ENCODE results near the gene LYG1. TPM values are rescaled to one million over a fixed set of nuclear protein-coding genes. Genes with fewer than 3 reads are reported as not detected.
A peak's percentile ranks its signal among the peaks of the same experiment; 100 is the strongest.

Gene LYG1
- total RNA-seq, 1 experiment from 2014 or later, result 0.42 TPM

DNA sequence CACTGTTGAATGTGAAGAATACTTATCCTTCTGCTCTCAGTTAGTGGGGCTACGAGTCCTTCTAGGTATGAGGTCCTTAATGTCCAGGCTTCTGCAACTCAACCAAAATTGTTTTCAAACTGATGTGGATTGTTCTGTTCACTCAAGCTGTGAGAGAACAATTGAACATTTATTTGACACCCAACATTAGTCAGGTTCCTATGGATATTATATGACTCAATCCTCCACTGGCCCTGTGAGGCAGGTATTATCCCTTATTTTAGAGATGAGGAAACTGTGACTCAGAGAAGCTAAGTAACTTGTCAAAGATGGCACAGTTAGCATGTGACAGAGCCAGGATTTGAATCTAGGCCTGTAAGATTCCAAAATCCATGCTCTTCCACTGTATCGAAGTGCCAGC lies 44.3 kb downstream of the LYG1 start:
- H3K9me3 Mint-ChIP-seq (ENCODE audit: unreplicated experiment), result peaks cover 8% of the 10 kb centered on the region
- H3K27ac Mint-ChIP-seq (ENCODE audit: low read depth, unreplicated experiment), result no peak overlapping the region
- ChIA-PET CTCF (no interaction called here), POLR2A (no interaction called here)
- H3K4me1 Mint-ChIP-seq (ENCODE audit: insufficient read depth, unreplicated experiment), result no peaks in the 10 kb centered on the region
- intact Hi-C loops (cut with micrococcal nuclease), result no loop called here
- no TSS peak for BruUV-seq (replicated peaks)
- peak; percentile 39 for DNase-seq (ENCODE audit: unreplicated experiment)
- no peaks in the 10 kb centered on the region for H3K36me3 Mint-ChIP-seq (ENCODE audit: insufficient read depth, unreplicated experiment)
- TF ChIP-seq, protein P1, sequence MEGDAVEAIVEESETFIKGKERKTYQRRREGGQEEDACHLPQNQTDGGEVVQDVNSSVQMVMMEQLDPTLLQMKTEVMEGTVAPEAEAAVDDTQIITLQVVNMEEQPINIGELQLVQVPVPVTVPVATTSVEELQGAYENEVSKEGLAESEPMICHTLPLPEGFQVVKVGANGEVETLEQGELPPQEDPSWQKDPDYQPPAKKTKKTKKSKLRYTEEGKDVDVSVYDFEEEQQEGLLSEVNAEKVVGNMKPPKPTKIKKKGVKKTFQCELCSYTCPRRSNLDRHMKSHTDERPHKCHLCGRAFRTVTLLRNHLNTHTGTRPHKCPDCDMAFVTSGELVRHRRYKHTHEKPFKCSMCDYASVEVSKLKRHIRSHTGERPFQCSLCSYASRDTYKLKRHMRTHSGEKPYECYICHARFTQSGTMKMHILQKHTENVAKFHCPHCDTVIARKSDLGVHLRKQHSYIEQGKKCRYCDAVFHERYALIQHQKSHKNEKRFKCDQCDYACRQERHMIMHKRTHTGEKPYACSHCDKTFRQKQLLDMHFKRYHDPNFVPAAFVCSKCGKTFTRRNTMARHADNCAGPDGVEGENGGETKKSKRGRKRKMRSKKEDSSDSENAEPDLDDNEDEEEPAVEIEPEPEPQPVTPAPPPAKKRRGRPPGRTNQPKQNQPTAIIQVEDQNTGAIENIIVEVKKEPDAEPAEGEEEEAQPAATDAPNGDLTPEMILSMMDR (IDR thresholded peaks at IDR 0.05; ENCODE audit: unreplicated experiment), result no peak
- H3K27me3 Mint-ChIP-seq (ENCODE audit: insufficient read depth, unreplicated experiment), result no peaks in the 10 kb centered on the region
- no peak overlapping the region for H3K4me3 Mint-ChIP-seq (ENCODE audit: unreplicated experiment)

DNA sequence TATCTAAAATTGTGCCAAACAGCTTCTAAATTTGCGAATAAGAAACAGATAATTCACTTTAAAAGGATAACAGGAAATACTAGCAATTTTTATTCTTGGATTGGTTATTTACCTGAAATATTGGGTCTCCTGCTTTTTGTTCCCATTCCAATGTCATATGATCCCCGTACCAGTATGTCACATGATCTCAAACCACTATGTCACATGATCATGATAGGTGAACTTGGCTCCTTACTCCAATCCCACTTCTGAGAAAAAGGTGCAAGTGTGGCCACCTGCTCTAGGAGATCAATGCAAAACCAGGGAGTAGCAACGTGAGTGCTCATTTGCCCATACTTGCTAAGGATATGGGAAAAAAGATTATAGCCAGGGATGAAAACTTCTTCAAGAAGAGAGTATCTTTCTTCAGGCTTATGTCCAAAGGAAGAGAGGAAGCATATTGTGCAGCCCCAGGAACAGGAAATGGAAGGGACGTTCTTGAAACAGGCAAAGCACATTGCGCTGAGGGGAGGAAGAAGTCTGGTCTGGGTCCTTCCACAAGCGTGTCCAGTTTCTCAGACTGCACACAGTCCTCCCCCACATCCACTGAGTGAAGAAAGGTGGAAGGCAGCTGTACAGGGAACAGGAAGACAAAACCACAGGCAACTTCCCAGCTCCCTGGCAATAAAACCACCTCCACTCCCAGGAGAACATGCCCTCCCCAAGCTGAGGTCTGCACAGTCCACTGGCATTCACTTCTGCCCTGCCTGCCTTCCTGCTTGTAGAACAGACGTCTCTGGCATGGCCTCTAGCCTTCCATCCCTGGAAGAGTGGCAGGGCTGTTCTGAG lies 45.3 kb downstream of the LYG1 start, which contains the start of gene LYG2:
Gene LYG2, minus strand, starts transcription at position 176 of the 828 bp plus-strand sequence. CDS start 1,406 bp downstream, outside the sequence.
- POLR2A ChIA-PET, result no interaction called here
- no peaks in the 10 kb centered on the region for H3K27me3 Mint-ChIP-seq (ENCODE audit: insufficient read depth, unreplicated experiment)
- H3K27ac Mint-ChIP-seq (ENCODE audit: low read depth, unreplicated experiment), result no peak within 1 kb of the TSS
- H3K4me1 Mint-ChIP-seq (ENCODE audit: insufficient read depth, unreplicated experiment), result no peaks in the 10 kb centered on the region
- intact Hi-C loops (cut with micrococcal nuclease), result no loop called here
- DNase-seq (ENCODE audit: unreplicated experiment), result no peak
- CTCF ChIA-PET, result no interaction called here
- H3K36me3 Mint-ChIP-seq (ENCODE audit: insufficient read depth, unreplicated experiment), result no peaks in the 10 kb centered on the region
- TF ChIP-seq, protein P1 (IDR thresholded peaks at IDR 0.05; ENCODE audit: unreplicated experiment), result no peak
- BruUV-seq (replicated peaks), result no TSS peak
- H3K9me3 Mint-ChIP-seq (ENCODE audit: unreplicated experiment), result peaks cover 8% of the 10 kb centered on the region
- H3K4me3 Mint-ChIP-seq (ENCODE audit: unreplicated experiment), result no peak within 1 kb of the TSS

DNA sequence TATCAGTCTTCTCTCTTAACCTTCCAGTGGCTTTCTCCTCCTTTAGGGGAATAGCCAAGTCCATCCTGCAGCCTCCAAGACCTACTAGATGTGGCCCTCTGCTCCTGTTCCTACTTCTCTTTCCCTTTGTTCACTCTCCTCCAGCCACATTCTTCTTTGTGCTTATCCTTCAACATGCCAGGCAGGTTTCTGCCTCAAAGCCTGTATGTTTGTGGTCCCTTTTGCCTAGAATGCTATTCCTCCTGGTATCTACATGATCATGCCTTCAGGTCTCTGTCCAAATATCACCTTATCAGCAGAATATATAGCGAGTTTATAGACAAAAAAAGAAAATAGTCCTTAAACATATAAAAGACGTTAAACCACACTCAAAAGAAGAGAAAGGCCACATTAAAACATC lies 51.0 kb downstream of the LYG1 start:
- BruUV-seq (replicated peaks), result no TSS peak

DNA sequence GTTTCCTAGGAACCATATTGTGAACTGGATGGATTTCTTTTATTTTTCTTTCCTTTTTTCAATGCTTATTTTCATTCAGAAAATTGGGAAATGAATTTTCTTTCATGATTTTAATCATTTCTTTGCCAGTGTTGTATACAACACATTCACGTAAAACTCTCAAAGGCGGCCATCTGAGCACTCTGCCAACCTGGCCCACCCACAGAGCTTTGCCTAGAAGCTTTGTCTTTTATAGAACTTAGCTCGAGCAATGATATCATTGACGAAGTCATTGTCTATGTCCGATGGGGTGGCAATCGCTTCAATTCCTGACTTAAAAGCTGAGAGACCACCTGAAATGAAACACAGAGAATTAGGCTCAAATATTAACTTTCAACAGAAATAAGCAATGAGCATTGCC lies 58.8 kb downstream of the LYG1 start:
- H3K27me3 Mint-ChIP-seq (ENCODE audit: insufficient read depth, unreplicated experiment), result no peaks in the 10 kb centered on the region
- no peak for DNase-seq (ENCODE audit: unreplicated experiment)
- TF ChIP-seq, protein P1 (IDR thresholded peaks at IDR 0.05; ENCODE audit: unreplicated experiment), result no peak
- POLR2A ChIA-PET, result no interaction called here
- CTCF ChIA-PET, result no interaction called here
- H3K4me1 Mint-ChIP-seq (ENCODE audit: insufficient read depth, unreplicated experiment), result no peaks in the 10 kb centered on the region
- H3K36me3 Mint-ChIP-seq (ENCODE audit: insufficient read depth, unreplicated experiment), result no peaks in the 10 kb centered on the region
- no peak overlapping the region for H3K27ac Mint-ChIP-seq (ENCODE audit: low read depth, unreplicated experiment)
- no TSS peak for BruUV-seq (replicated peaks)
- intact Hi-C loops (cut with micrococcal nuclease), result no loop called here
- no peaks in the 10 kb centered on the region for H3K9me3 Mint-ChIP-seq (ENCODE audit: unreplicated experiment)
- H3K4me3 Mint-ChIP-seq (ENCODE audit: unreplicated experiment), result no peak overlapping the region

More for the DNA sequence above, 51.0 kb downstream of the LYG1 start:
- intact Hi-C loops (cut with micrococcal nuclease), result no loop called here
- H3K4me3 Mint-ChIP-seq (ENCODE audit: unreplicated experiment), result no peak overlapping the region
- POLR2A ChIA-PET, result no interaction called here
- TF ChIP-seq, protein P1 (IDR thresholded peaks at IDR 0.05; ENCODE audit: unreplicated experiment), result no peak
- no peak for DNase-seq (ENCODE audit: unreplicated experiment)
- CTCF ChIA-PET, result interaction anchor here (0.7 kb wide), 1 partner anchor 548 kb away, joined by 3 read pairs; no protein-coding TSS in a partner anchor
- no peak overlapping the region for H3K27ac Mint-ChIP-seq (ENCODE audit: low read depth, unreplicated experiment)
- H3K9me3 Mint-ChIP-seq (ENCODE audit: unreplicated experiment), result peaks cover 15% of the 10 kb centered on the region
- no peaks in the 10 kb centered on the region for H3K27me3 Mint-ChIP-seq (ENCODE audit: insufficient read depth, unreplicated experiment)
- no peaks in the 10 kb centered on the region for H3K4me1 Mint-ChIP-seq (ENCODE audit: insufficient read depth, unreplicated experiment)
- peaks cover 6% of the 10 kb centered on the region for H3K36me3 Mint-ChIP-seq (ENCODE audit: insufficient read depth, unreplicated experiment)

Measured in MCF 10A (cell line).